Ishikawa (cell line): Measurements from ENCODE around the gene TP53BP1.

ENCODE experiments used
- RAD21 ChIP-seq: IDR thresholded peaks from 2 replicates; pipeline ENCODE4 v1.6.1; 2012; ENCODE audit warnings: low read depth
- REST ChIP-seq: IDR thresholded peaks from 2 replicates; pipeline ENCODE4 v1.6.1; 2012; ENCODE audit warnings: low read depth, mild to moderate bottlenecking
- USF1 ChIP-seq: IDR thresholded peaks from 2 replicates; pipeline ENCODE4 v1.6.1; 2012

GRCh38 chr15:43487271-43487895, 5.6 kb downstream of the TP53BP1 start:
- TF ChIP-seq RAD21 (no peak), USF1 (no peak), REST (no peak)
